HepG2 (cell line): ENCODE data around the gene RFX2. TPM values are rescaled to one million over a fixed set of nuclear protein-coding genes. Genes with fewer than 3 reads are reported as not detected.

Experiments
- ATM ChIP-seq: fragments of 450-650 bp; IDR thresholded peaks from 2 replicates; pipeline ENCODE4 v1.7.1; 2017; ENCODE audit warnings: mild to moderate bottlenecking, borderline replicate concordance
- DBP ChIP-seq: sonication (generic); formaldehyde crosslinking; IDR thresholded peaks from 2 replicates; pipeline ENCODE4 v1.4.0; 2020; ENCODE audit warnings: missing genetic modification reagents; ENCODE audit errors: not compliant biosample characterization
- ELF4 ChIP-seq: sonication (generic); formaldehyde crosslinking; IDR thresholded peaks from 2 replicates; pipeline ENCODE4 v1.5.0; 2020; ENCODE audit warnings: missing genetic modification reagents, mild to moderate bottlenecking, moderate library complexity, borderline replicate concordance
- FOXP1 ChIP-seq, 2 experiments: fragments of 450-650 bp in 1 of 2; IDR thresholded peaks; 2 replicates each; pipeline ENCODE4 v1.6.1; 2017 to 2018; ENCODE audit warnings: antibody characterized with exemption in 1 of 2
- KDM4B ChIP-seq: sonication (generic); formaldehyde crosslinking; IDR thresholded peaks from 2 replicates; pipeline ENCODE4 v1.4.0; 2020; ENCODE audit warnings: missing genetic modification reagents
- KIAA2018 ChIP-seq: sonication (generic); formaldehyde crosslinking; IDR thresholded peaks from 2 replicates; pipeline ENCODE4 v1.5.0; 2020; ENCODE audit warnings: mild to moderate bottlenecking, missing genetic modification reagents, borderline replicate concordance
- NAIF1 ChIP-seq: sonication (generic); formaldehyde crosslinking; IDR thresholded peaks from 2 replicates; pipeline ENCODE4 v1.5.0; 2020; ENCODE audit warnings: mild to moderate bottlenecking, missing genetic modification reagents, borderline replicate concordance
- NCOR1 ChIP-seq: fragments of 200-600 bp; sonication (generic); IDR thresholded peaks from 2 replicates; pipeline ENCODE4 v1.7.0; 2017; ENCODE audit warnings: antibody characterized with exemption, low read length, borderline replicate concordance
- RXRB ChIP-seq: IDR thresholded peaks from 2 replicates; pipeline ENCODE4 v1.6.1; 2016; ENCODE audit warnings: borderline replicate concordance, missing genetic modification reagents, missing compliant biosample characterization
- SAP130 ChIP-seq: IDR thresholded peaks from 2 replicates; pipeline ENCODE4 v1.6.1; 2016; ENCODE audit warnings: low read depth
- TBX2 ChIP-seq: sonication (generic); formaldehyde crosslinking; IDR thresholded peaks from 2 replicates; pipeline ENCODE4 v1.5.0; 2020; ENCODE audit warnings: missing genetic modification reagents, mild to moderate bottlenecking, borderline replicate concordance
- TRAFD1 ChIP-seq: sonication (generic); formaldehyde crosslinking; IDR thresholded peaks from 2 replicates; pipeline ENCODE4 v1.5.1; 2020; ENCODE audit warnings: missing genetic modification reagents, mild to moderate bottlenecking, borderline replicate concordance
- ZFP36 ChIP-seq: fragments of 150-350 bp; IDR thresholded peaks from 2 replicates; pipeline ENCODE4 v1.6.1; 2018; ENCODE audit warnings: borderline replicate concordance, low read length, low read depth; ENCODE audit not compliant: partially characterized antibody
- ZNF687 ChIP-seq: sonication (generic); formaldehyde crosslinking; IDR thresholded peaks from 2 replicates; pipeline ENCODE4 v1.5.1; 2020; ENCODE audit warnings: mild to moderate bottlenecking, missing genetic modification reagents, moderate library complexity
- polyA plus RNA-seq, 8 experiments: library from polyadenylated mRNA; depleted of rRNA in 3 of 8; stranded (reverse) in 7 of 8; unstranded in 1 of 8; fragments of >200 nt; fragmentation: Illumina TruSeq in 4 of 8; extraction: Trizol in 4 of 8; gene quantifications; 2 replicates each; pipeline versions ENCODE4 v1.2.1 to v1.2.3, GENCODE V29; 2011 to 2016; ENCODE audit warnings: low read depth in 4 of 8, missing spikeins in 1 of 8, mixed read lengths in 1 of 8; ENCODE audit not compliant: insufficient read depth in 1 of 8
- total RNA-seq, 5 experiments: library from RNA; depleted of rRNA; stranded (reverse); fragments of >200 nt; fragmentation: Illumina TruSeq; extraction: Trizol; gene quantifications; 2 replicates each; pipeline ENCODE4 v1.2.3, GENCODE V29; 2016; ENCODE audit warnings: low read depth in 1 of 5

The RFX2 gene
- total and polyA plus RNA-seq, 2 of the 13 experiments (the other 11 are each of a cell fraction or from before 2014, with no cell fraction given), result 2.8 to 3.3 TPM

GRCh38 chr19:6056282-6056741, 54.0 kb downstream of the RFX2 start (continued):
- TF ChIP-seq KIAA2018 (CRISPR knock-in tag), result no peak
- no peak for TF ChIP-seq ZFP36
- TF ChIP-seq TRAFD1 (CRISPR knock-in tag), result no peak
- 0 out of 2 replicates have a peak, but pooled peaks have one; percentile 32 for TF ChIP-seq TBX2
- no peak for TF ChIP-seq ATM
- peak; percentile 19; the same call in 1 of the 2 replicates for TF ChIP-seq SAP130 (CRISPR knock-in tag)
- TF ChIP-seq ELF4 (CRISPR knock-in tag), result no peak
- TF ChIP-seq NAIF1, result no peak
- no peak for TF ChIP-seq RXRB (CRISPR knock-in tag)
- no peak for TF ChIP-seq KDM4B
- TF ChIP-seq DBP (CRISPR knock-in tag), result no peak
- TF ChIP-seq FOXP1 (IDR thresholded peaks at IDR 0.05), result no peak
- TF ChIP-seq FOXP1 (CRISPR knock-in tag; IDR thresholded peaks at IDR 0.05), result peak; percentile 16; the same call in 1 of the 2 replicates
- peak; percentile 9; the same call in 1 of the 2 replicates for TF ChIP-seq ZNF687 (CRISPR knock-in tag)
- TF ChIP-seq NCOR1, result no peak
